22Rv1 (cell line): Measurements from ENCODE around the gene MIPEP.

Experiments used
- ZFX ChIP-seq: fragments of 450-650 bp; IDR thresholded peaks from 2 replicates; pipeline ENCODE4 v1.6.1; 2017; ENCODE audit warnings: antibody characterized with exemption, borderline replicate concordance
- TF ChIP-seq, protein P1 (sequence below): fragments of 450-650 bp; IDR thresholded peaks from 2 replicates; pipeline ENCODE4 v1.5.1; 2017; ENCODE audit warnings: mild to moderate bottlenecking

DNA sequence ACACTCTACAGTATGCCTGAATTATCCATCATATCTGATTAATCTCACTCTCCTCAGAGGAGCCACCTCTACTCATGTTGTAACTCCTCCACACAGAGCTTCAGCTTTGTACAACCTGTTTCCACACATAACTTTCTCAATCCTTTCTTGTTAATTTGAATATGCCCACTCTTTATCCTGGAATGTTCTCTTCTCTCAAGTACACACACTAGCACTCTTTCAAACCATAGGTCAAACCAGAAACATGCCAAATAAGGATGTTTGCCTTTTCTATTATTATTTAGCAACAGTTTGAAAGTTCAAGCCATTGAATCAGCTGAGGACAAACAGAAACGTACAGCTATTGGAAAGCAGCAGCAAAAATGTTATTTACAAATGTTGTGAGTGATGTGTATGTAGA is 110.3 kb downstream of the MIPEP start:
- TF ChIP-seq, protein P1, sequence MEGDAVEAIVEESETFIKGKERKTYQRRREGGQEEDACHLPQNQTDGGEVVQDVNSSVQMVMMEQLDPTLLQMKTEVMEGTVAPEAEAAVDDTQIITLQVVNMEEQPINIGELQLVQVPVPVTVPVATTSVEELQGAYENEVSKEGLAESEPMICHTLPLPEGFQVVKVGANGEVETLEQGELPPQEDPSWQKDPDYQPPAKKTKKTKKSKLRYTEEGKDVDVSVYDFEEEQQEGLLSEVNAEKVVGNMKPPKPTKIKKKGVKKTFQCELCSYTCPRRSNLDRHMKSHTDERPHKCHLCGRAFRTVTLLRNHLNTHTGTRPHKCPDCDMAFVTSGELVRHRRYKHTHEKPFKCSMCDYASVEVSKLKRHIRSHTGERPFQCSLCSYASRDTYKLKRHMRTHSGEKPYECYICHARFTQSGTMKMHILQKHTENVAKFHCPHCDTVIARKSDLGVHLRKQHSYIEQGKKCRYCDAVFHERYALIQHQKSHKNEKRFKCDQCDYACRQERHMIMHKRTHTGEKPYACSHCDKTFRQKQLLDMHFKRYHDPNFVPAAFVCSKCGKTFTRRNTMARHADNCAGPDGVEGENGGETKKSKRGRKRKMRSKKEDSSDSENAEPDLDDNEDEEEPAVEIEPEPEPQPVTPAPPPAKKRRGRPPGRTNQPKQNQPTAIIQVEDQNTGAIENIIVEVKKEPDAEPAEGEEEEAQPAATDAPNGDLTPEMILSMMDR: no peak
- TF ChIP-seq ZFX: no peak
